Osteoblast (primary cell): Measurements from ENCODE around the gene PPIL4. TPM values are rescaled to one million over a fixed set of nuclear protein-coding genes. Genes with fewer than 3 reads are reported as not detected.
"Not testable (repeated sequence)": the region's sequence is repeated elsewhere in the genome, so short reads cannot be mapped to it uniquely, and the experiment has no call there.

Source experiments
- DNase-seq: peaks from one replicate; pipeline ENCODE4 v3.0.0; 2011; ENCODE audit warnings: low spot score, mixed read lengths; ENCODE audit not compliant: insufficient read length; ENCODE audit errors: missing footprints
- H2AFZ ChIP-seq: 2 replicates; pipeline ENCODE4 v1.6.0; 2011; ENCODE audit warnings: mild to moderate bottlenecking, low read length
- H3K27ac ChIP-seq: 2 replicates; pipeline ENCODE4 v1.5.1; 2011; ENCODE audit warnings: mild to moderate bottlenecking, low read depth, low read length, moderate library complexity
- H3K27me3 ChIP-seq: 2 replicates; pipeline ENCODE4 v1.6.0; 2012; ENCODE audit warnings: mild to moderate bottlenecking, control low read depth, inconsistent platforms, low read length, moderate library complexity; ENCODE audit not compliant: insufficient read depth
- H3K36me3 ChIP-seq: 2 replicates; pipeline ENCODE4 v1.5.1; 2011; ENCODE audit warnings: mild to moderate bottlenecking, low read length, control low read depth, moderate library complexity; ENCODE audit not compliant: insufficient read depth
- H3K4me1 ChIP-seq: 2 replicates; pipeline ENCODE4 v1.5.1; 2011; ENCODE audit warnings: mild to moderate bottlenecking, low read length, control low read depth, moderate library complexity; ENCODE audit not compliant: insufficient read depth
- H3K4me2 ChIP-seq: 2 replicates; pipeline ENCODE4 v1.6.0; 2011; ENCODE audit warnings: mild to moderate bottlenecking, low read length; ENCODE audit not compliant: insufficient read depth
- H3K4me3 ChIP-seq: fragments of 200-600 bp; sonication (generic); 3 replicates; pipeline ENCODE4 v1.5.1; 2012; ENCODE audit warnings: mild to moderate bottlenecking, low read length, inconsistent platforms; ENCODE audit not compliant: insufficient read depth
- H3K79me2 ChIP-seq: 2 replicates; pipeline ENCODE4 v1.6.0; 2012; ENCODE audit warnings: mild to moderate bottlenecking, low read length, control low read depth, inconsistent platforms; ENCODE audit not compliant: insufficient read depth
- H3K9me3 ChIP-seq: 2 replicates; pipeline ENCODE4 v1.5.1; 2011; ENCODE audit warnings: low read depth, low read length, control low read depth
- H4K20me1 ChIP-seq: 2 replicates; pipeline ENCODE4 v1.6.0; 2012; ENCODE audit warnings: mild to moderate bottlenecking, low read length, control low read depth; ENCODE audit not compliant: insufficient read depth
- total RNA-seq: library from RNA; depleted of rRNA; stranded (reverse); fragments of >200 nt; gene quantifications from 2 replicates; pipeline ENCODE4 v1.2.3, GENCODE V29; 2012
- TF ChIP-seq, protein P1 (sequence below): IDR thresholded peaks from 2 replicates; pipeline ENCODE4 v1.5.1; 2011; ENCODE audit warnings: mild to moderate bottlenecking, low read depth, low read length, moderate library complexity; ENCODE audit errors: extremely low read depth

PPIL4 gene
- total RNA-seq, 1 donor, result 33.3 TPM

GRCh38 chr6:149499066-149499465 is 46.8 kb downstream of the PPIL4 start:
- no peak overlapping the region for H3K27ac ChIP-seq
- TF ChIP-seq, protein P1, sequence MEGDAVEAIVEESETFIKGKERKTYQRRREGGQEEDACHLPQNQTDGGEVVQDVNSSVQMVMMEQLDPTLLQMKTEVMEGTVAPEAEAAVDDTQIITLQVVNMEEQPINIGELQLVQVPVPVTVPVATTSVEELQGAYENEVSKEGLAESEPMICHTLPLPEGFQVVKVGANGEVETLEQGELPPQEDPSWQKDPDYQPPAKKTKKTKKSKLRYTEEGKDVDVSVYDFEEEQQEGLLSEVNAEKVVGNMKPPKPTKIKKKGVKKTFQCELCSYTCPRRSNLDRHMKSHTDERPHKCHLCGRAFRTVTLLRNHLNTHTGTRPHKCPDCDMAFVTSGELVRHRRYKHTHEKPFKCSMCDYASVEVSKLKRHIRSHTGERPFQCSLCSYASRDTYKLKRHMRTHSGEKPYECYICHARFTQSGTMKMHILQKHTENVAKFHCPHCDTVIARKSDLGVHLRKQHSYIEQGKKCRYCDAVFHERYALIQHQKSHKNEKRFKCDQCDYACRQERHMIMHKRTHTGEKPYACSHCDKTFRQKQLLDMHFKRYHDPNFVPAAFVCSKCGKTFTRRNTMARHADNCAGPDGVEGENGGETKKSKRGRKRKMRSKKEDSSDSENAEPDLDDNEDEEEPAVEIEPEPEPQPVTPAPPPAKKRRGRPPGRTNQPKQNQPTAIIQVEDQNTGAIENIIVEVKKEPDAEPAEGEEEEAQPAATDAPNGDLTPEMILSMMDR, result no peak

GRCh38 chr6:149497365-149497764 is 48.5 kb downstream of the PPIL4 start:
- DNase-seq, result no peak

More at GRCh38 chr6:149499066-149499465, 46.8 kb downstream of the PPIL4 start:
- no peak overlapping the region for H3K4me3 ChIP-seq
- no peak overlapping the region for H2AFZ ChIP-seq
- peaks cover 9% of the 10 kb centered on the region for H3K36me3 ChIP-seq
- H3K4me2 ChIP-seq, result no peak overlapping the region
- no peaks in the 10 kb centered on the region for H3K79me2 ChIP-seq
- no peaks in the 10 kb centered on the region for H3K27me3 ChIP-seq
- peaks cover 7% of the 10 kb centered on the region for H3K4me1 ChIP-seq
- H4K20me1 ChIP-seq, result no peaks in the 10 kb centered on the region
- peak; percentile 84 for DNase-seq
- H3K9me3 ChIP-seq, result no peaks in the 10 kb centered on the region

DNA sequence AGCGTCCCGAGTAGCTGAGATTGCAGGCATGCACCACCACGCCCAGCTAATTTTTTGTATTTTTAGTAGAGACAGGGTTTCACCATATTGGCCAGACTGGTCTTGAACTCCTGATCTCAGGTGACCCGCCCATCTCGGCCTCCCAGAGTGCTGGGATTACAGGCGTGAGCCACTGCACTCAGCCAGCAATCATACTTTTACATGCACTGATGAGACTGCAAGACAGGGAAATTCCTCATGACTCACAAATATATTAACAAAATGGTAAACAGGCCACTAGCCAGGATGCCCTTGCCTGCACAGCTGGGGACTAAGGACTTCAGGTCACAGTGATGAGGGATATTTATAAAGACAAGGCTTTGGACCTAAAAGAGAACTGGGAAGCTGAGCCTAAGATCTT is 49.2 kb downstream of the PPIL4 start:
- H3K4me3 ChIP-seq, H2AFZ ChIP-seq, H3K79me2 ChIP-seq, H3K9me3 ChIP-seq, H3K36me3 ChIP-seq, H3K27ac ChIP-seq, H3K4me2 ChIP-seq, H3K27me3 ChIP-seq, H3K4me1 ChIP-seq, H4K20me1 ChIP-seq, DNase-seq: not testable (repeated sequence)

More at GRCh38 chr6:149497365-149497764, 48.5 kb downstream of the PPIL4 start:
- Histone ChIP-seq H4K20me1 (no peaks in the 10 kb centered on the region), H2AFZ (no peak overlapping the region), H3K4me1 (peaks cover 7% of the 10 kb centered on the region), H3K79me2 (no peaks in the 10 kb centered on the region), H3K4me3 (no peak overlapping the region), H3K36me3 (peaks cover 9% of the 10 kb centered on the region), H3K9me3 (no peaks in the 10 kb centered on the region), H3K27ac (no peak overlapping the region), H3K4me2 (no peak overlapping the region), H3K27me3 (no peaks in the 10 kb centered on the region)
- TF ChIP-seq, protein P1, result no peak

DNA sequence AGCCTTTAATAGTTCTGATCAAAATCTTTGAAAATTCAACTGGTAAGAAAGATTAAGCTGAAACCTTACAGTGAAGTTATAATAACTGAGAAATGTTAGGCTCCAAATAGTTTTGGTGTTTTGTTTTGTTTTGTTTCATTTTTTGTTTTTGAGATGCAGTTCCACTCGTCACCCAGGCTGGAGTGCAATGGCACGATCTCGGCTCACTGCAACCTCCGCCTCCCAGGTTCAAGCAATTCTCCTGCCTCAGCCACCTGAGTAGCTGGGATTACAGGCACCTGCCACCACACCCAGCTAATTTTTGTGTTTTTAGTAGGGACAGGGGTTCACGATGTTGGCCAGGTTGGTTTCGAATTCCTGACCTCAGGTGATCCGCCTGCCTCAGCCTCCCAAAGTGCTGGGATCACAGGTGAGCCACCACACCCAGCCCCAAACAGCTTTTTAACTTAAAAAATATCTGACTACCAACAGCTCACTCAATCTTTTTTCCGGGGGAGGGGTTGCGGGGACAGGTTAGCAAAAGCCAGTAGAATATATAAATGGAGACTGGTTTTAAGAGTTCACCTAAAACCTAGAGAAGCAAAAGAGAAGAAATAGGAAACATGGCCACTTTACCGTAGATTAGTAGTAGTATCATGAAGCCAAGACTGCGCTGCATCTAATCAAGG is 50.4 kb downstream of the PPIL4 start:
- H3K27ac ChIP-seq, H3K4me2 ChIP-seq, H3K4me1 ChIP-seq, H2AFZ ChIP-seq, H3K4me3 ChIP-seq, H3K27me3 ChIP-seq, H3K9me3 ChIP-seq, H4K20me1 ChIP-seq, DNase-seq, H3K36me3 ChIP-seq, H3K79me2 ChIP-seq: not testable (repeated sequence)

DNA sequence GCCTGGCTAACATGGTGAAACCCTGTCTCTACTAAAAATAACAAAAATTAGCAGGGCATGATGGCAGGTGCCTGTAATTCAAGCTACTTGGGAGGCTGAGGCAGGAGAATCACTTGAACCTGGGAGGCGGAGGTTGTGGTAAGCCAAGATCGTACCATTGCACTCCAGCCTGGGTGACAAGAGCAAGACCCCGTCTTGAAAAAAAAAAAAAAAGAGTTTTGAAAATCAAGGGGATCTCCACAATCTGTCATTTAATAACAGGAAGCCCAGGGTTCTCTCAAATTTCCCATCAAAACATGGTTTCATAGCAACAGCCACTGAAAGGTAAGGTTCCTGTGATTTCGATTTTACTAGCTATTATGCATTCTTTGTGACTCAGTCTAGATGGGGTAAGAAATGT is 51.0 kb downstream of the PPIL4 start:
- not testable (repeated sequence) for H3K27me3 ChIP-seq, H3K9me3 ChIP-seq, H3K36me3 ChIP-seq, H3K4me1 ChIP-seq, H4K20me1 ChIP-seq, H3K4me2 ChIP-seq, H3K27ac ChIP-seq, H3K79me2 ChIP-seq, H3K4me3 ChIP-seq, H2AFZ ChIP-seq
- DNase-seq, result peak; percentile 22
